ENCODE measurements around the gene SUN1. TPM values are rescaled to one million over a fixed set of nuclear protein-coding genes. Genes with fewer than 3 reads are reported as not detected.

Gene SUN1
- polyA plus RNA-seq, 1 of the 3 experiments (the other 2 are of a cell fraction), result 369 TPM

DNA sequence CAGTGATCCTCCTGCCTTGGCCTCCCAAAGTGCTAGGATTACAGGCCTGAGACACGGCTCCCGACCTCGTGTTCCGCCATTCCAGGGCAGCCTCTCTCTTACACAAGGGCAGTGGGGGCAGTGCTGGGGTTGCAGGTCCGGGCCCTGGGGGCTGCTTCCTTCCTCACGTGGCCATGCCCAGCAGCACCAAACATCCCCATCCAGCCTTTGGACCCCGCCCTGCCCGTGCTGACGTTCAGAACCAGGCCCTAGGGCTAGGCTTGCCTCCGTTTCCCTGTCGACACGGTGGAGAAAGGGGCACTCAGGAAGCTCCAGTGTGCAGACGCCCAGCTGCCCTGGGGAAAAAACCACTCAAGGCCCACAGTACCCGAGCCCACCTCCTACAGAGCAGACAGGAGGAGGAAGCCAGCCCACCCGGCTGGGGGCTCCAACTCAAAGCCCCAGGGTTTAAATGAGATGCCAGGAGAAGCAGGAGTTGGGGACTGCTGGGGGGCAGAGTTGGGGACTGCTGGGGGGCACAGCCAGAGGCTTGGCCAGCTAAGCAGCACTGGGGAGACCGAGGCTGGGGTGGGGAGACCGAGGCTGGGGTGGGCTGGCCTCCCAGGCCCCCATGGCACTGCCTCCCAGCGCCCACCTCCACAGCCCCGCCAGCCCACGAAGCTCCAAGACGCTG is 86.3 kb downstream of the SUN1 start:
- no peaks in the 10 kb centered on the region for H3K27me3 ChIP-seq (ENCODE audit: insufficient read depth)
- TF ChIP-seq GABPA (IDR thresholded peaks at IDR 0.05; ENCODE audit: low read depth) (no peak), RAD21 (IDR thresholded peaks at IDR 0.05; ENCODE audit: low read length) (no peak), JUND (IDR thresholded peaks at IDR 0.05) (no peak), MEF2A (IDR thresholded peaks at IDR 0.05; ENCODE audit: borderline replicate concordance, low read depth) (no peak), RFX5 (IDR thresholded peaks at IDR 0.05; ENCODE audit: low read length) (no peak)
- TF ChIP-seq, protein P1, sequence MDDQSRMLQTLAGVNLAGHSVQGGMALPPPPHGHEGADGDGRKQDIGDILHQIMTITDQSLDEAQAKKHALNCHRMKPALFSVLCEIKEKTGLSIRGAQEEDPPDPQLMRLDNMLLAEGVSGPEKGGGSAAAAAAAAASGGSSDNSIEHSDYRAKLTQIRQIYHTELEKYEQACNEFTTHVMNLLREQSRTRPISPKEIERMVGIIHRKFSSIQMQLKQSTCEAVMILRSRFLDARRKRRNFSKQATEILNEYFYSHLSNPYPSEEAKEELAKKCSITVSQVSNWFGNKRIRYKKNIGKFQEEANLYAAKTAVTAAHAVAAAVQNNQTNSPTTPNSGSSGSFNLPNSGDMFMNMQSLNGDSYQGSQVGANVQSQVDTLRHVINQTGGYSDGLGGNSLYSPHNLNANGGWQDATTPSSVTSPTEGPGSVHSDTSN (IDR thresholded peaks at IDR 0.05), result no peak
- no peaks in the 10 kb centered on the region for H3K9me3 ChIP-seq
- DNase-seq, result no peak
- 81% methylated on average over 13 of the region's 21 CpGs for WGBS (ENCODE audit: low lambda C conversion rate)
- POLR2A ChIA-PET, result no interaction called here
- no peaks in the 10 kb centered on the region for H3K79me2 ChIP-seq (ENCODE audit: insufficient read depth)
- H3K9me2 ChIP-seq, result no peaks in the 10 kb centered on the region
- H3K4me3 ChIP-seq (ENCODE audit: low read depth in 2 of 2, low read length in 1 of 2), result no peak overlapping the region
- H3F3A ChIP-seq (replicated peaks; ENCODE audit: insufficient read depth), result peaks cover 4% of the 10 kb centered on the region
- no peaks in the 10 kb centered on the region for H3K36me3 ChIP-seq (replicated peaks in 1 of 2; ENCODE audit: control insufficient read depth in 1 of 2, insufficient read depth in 2 of 2, low read length in 1 of 2)
- H3K4me1 ChIP-seq (ENCODE audit: control insufficient read depth in 1 of 2, insufficient read depth in 2 of 2, low read depth in 1 of 2, low read length in 1 of 2), result peaks cover 0 to 24% of the 10 kb centered on the region in 2 experiments; a peak in 1 of 4 replicates
- no peaks in the 10 kb centered on the region for H4K20me1 ChIP-seq (ENCODE audit: insufficient read depth)
- CTCF ChIA-PET, result interaction anchor here (0.6 to 2.8 kb wide), 5 partner anchors 11 to 74 kb away, joined by 3 to 26 read pairs (median 3); partner anchors contain the start of gene COX19
- no peak overlapping the region for H3K27ac ChIP-seq (ENCODE audit: low read depth in 2 of 2, low read length in 1 of 2)
- no peak overlapping the region for H3K9ac ChIP-seq
- no peak overlapping the region for H3K4me2 ChIP-seq
- H2AFZ ChIP-seq (ENCODE audit: low read depth), result no peak overlapping the region

DNA sequence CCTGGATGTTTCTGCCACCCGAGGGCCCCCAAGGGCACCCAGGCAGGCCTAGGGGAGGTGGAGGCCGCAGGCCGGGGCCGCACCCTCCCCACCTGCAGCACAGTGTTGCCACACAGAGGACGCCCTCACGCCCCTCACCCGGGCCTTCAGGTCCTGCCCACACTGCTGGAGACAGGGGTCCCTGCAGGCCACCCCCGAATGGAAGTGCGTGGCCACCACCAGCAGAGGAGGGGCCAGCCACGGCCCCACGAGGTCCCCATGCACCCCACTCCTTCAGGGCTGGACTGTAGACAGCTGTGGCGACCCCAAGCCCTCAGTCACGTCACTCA is 86.8 kb downstream of the SUN1 start:
- 76% methylated on average over 7 of the region's 13 CpGs for WGBS (ENCODE audit: low lambda C conversion rate)
- no peaks in the 10 kb centered on the region for H3K27me3 ChIP-seq (ENCODE audit: insufficient read depth)
- no peaks in the 10 kb centered on the region for H3K36me3 ChIP-seq (replicated peaks in 1 of 2; ENCODE audit: control insufficient read depth in 1 of 2, insufficient read depth in 2 of 2, low read length in 1 of 2)
- no peak overlapping the region for H3K27ac ChIP-seq (ENCODE audit: low read depth in 2 of 2, low read length in 1 of 2)
- H3K4me3 ChIP-seq (ENCODE audit: low read depth in 2 of 2, low read length in 1 of 2), result no peak overlapping the region
- no peak overlapping the region for H3K9ac ChIP-seq
- no peaks in the 10 kb centered on the region for H4K20me1 ChIP-seq (ENCODE audit: insufficient read depth)
- peaks cover 4% of the 10 kb centered on the region for H3F3A ChIP-seq (replicated peaks; ENCODE audit: insufficient read depth)
- ChIA-PET POLR2A (no interaction called here), CTCF (interaction anchor here (2.8 kb wide), 1 partner anchor 11 kb away, joined by 26 read pairs; no protein-coding TSS in a partner anchor)
- no peak overlapping the region for H3K4me2 ChIP-seq
- H3K9me2 ChIP-seq, result no peaks in the 10 kb centered on the region
- no peak for TF ChIP-seq TEAD4 (IDR thresholded peaks at IDR 0.05; ENCODE audit: borderline replicate concordance, insufficient read depth)
- no peak for TF ChIP-seq TCF12 (IDR thresholded peaks at IDR 0.05)
- no peak for TF ChIP-seq SMC3 (IDR thresholded peaks at IDR 0.05; ENCODE audit: low read depth, low read length)
- TF ChIP-seq MEF2A (IDR thresholded peaks at IDR 0.05; ENCODE audit: borderline replicate concordance, low read depth), result no peak
- TF ChIP-seq, protein P2, sequence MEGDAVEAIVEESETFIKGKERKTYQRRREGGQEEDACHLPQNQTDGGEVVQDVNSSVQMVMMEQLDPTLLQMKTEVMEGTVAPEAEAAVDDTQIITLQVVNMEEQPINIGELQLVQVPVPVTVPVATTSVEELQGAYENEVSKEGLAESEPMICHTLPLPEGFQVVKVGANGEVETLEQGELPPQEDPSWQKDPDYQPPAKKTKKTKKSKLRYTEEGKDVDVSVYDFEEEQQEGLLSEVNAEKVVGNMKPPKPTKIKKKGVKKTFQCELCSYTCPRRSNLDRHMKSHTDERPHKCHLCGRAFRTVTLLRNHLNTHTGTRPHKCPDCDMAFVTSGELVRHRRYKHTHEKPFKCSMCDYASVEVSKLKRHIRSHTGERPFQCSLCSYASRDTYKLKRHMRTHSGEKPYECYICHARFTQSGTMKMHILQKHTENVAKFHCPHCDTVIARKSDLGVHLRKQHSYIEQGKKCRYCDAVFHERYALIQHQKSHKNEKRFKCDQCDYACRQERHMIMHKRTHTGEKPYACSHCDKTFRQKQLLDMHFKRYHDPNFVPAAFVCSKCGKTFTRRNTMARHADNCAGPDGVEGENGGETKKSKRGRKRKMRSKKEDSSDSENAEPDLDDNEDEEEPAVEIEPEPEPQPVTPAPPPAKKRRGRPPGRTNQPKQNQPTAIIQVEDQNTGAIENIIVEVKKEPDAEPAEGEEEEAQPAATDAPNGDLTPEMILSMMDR (IDR thresholded peaks at IDR 0.05), result no peak
- no peak for TF ChIP-seq ELF1 (IDR thresholded peaks at IDR 0.05)
- TF ChIP-seq EP300 (IDR thresholded peaks at IDR 0.05; ENCODE audit: borderline replicate concordance in 1 of 2, low read depth in 1 of 2, low read length in 1 of 2), result no peak
- TF ChIP-seq RCOR1 (IDR thresholded peaks at IDR 0.05; ENCODE audit: low read length), result no peak
- TF ChIP-seq, protein P3, sequence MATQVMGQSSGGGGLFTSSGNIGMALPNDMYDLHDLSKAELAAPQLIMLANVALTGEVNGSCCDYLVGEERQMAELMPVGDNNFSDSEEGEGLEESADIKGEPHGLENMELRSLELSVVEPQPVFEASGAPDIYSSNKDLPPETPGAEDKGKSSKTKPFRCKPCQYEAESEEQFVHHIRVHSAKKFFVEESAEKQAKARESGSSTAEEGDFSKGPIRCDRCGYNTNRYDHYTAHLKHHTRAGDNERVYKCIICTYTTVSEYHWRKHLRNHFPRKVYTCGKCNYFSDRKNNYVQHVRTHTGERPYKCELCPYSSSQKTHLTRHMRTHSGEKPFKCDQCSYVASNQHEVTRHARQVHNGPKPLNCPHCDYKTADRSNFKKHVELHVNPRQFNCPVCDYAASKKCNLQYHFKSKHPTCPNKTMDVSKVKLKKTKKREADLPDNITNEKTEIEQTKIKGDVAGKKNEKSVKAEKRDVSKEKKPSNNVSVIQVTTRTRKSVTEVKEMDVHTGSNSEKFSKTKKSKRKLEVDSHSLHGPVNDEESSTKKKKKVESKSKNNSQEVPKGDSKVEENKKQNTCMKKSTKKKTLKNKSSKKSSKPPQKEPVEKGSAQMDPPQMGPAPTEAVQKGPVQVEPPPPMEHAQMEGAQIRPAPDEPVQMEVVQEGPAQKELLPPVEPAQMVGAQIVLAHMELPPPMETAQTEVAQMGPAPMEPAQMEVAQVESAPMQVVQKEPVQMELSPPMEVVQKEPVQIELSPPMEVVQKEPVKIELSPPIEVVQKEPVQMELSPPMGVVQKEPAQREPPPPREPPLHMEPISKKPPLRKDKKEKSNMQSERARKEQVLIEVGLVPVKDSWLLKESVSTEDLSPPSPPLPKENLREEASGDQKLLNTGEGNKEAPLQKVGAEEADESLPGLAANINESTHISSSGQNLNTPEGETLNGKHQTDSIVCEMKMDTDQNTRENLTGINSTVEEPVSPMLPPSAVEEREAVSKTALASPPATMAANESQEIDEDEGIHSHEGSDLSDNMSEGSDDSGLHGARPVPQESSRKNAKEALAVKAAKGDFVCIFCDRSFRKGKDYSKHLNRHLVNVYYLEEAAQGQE (IDR thresholded peaks at IDR 0.05; ENCODE audit: low read depth, low read length), result no peak
- no peak for TF ChIP-seq POLR2AphosphoS5 (IDR thresholded peaks at IDR 0.05; ENCODE audit: low read depth, low read length)
- no peak for TF ChIP-seq CHD2 (IDR thresholded peaks at IDR 0.05; ENCODE audit: low read length, partially characterized antibody)
- TF ChIP-seq EZH2phosphoT487 (IDR thresholded peaks at IDR 0.05; ENCODE audit: borderline replicate concordance, low read depth), result no peak
- TF ChIP-seq, protein P4, sequence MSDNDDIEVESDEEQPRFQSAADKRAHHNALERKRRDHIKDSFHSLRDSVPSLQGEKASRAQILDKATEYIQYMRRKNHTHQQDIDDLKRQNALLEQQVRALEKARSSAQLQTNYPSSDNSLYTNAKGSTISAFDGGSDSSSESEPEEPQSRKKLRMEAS (IDR thresholded peaks at IDR 0.05; ENCODE audit: low read depth), result no peak
- no peak for DNase-seq
- no peaks in the 10 kb centered on the region for H3K9me3 ChIP-seq
- H3K79me2 ChIP-seq (ENCODE audit: insufficient read depth), result no peaks in the 10 kb centered on the region
- peaks cover 0 to 24% of the 10 kb centered on the region in 2 experiments; a peak in 1 of 4 replicates for H3K4me1 ChIP-seq (ENCODE audit: control insufficient read depth in 1 of 2, insufficient read depth in 2 of 2, low read depth in 1 of 2, low read length in 1 of 2)
- no peak overlapping the region for H2AFZ ChIP-seq (ENCODE audit: low read depth)
